Measurements from ENCODE around the gene MAD2L1.
"Not testable (repeated sequence)": the region's sequence is repeated elsewhere in the genome, so short reads cannot be mapped to it uniquely, and the experiment has no call there.

MAD2L1 gene

DNA sequence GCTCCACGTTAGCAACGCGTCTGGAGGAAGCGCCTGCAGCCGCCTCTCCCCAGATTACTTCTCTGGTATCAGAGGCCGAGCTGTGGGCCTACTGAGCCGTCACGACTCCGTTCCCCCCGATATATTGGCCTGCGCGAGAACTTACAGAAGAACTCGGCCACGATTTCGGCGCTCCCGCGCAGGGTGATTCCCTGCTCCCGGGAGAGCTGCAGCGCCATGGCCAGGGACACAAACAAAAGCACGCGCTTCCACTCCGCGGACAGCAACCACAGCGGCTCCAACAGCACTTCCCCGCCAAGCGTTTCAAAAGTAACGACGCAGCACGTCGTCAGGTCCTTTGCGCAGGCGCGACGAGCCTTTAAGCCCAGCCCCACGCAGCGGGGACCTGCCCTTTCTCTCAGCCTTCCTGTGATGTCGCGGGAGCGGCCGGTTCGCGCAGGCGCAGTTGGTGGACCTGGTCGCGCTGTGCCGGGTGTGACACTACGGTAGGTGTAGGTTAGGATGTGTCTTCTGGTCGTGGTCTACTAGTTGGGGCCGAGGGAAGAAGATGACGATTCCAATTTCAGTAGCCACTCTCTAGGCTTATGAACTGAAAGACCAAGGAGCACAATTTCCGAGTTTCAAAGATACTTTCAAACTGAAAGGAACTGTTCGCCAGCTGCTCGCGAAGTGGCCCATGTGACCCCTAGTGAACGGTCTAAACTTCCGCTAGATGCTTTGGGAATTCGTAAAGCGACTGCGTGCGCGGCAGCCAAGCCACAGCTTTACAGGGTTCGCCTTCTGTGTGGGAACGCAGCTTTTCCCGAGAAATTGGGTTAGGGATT is at the start of gene MAD2L1:
Gene MAD2L1 (minus strand): TSS at position 332 of the 824 bp plus-strand sequence. CDS start 114 bp downstream, at position 218.
- DNase-seq: peak; percentile 98

DNA sequence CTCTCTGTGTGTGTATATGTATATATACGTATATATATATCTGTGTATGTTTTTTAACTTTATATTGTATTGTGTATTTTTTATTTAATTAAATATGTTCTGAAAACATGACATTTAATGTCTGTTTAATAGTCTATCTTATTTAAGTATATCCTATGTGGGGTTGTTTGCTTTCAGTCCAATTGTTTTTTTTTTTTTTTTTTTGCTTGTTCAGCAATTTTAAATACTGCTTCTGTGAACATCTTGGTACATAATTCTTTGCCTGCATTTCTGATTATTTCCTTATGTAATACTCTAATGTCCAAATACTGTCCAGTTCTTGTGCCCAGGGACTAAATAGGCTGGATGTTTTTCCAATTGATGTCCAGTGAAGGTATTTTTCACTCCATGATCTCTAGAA is 45.1 kb upstream of the MAD2L1 start:
- DNase-seq: no peak

DNA sequence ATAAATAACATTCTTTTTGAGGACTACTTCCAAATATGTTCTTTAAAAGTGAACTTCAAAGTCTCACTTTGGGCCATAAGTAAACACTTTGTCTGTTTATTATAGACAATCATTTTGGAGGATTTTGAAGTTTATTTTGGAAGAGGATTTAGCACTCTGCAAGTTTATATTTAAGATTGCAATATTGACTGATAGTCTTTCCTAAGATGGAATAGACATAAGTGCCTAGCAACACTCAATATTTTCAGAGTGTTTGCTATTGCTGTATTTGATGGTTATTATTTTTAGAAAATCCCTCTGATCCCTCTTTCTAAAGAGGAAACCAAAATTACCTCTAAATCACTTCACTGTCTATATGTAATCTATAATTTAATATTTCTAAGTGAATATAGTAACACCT is 42.8 kb upstream of the MAD2L1 start:
- no peak for DNase-seq

DNA sequence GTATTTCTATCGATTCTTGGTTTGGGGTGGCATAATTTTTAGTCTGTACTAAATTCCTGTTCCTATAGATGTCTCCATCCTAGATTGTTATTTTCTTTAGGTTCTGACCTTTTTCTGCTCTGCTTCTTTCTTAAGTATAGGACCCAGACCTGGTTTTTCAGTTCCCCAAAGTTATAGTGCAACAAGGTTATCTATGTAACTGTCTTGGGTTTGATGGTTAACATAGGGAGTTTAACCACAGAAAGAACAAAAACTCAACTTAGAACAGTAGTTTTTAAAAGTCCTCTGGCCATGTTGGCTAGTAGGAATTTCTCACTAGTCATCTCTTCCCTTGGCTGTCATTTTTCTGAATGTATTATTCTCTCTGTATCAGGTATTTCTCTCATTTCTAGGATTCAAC is 38.8 kb upstream of the MAD2L1 start:
- DNase-seq: no peak

DNA sequence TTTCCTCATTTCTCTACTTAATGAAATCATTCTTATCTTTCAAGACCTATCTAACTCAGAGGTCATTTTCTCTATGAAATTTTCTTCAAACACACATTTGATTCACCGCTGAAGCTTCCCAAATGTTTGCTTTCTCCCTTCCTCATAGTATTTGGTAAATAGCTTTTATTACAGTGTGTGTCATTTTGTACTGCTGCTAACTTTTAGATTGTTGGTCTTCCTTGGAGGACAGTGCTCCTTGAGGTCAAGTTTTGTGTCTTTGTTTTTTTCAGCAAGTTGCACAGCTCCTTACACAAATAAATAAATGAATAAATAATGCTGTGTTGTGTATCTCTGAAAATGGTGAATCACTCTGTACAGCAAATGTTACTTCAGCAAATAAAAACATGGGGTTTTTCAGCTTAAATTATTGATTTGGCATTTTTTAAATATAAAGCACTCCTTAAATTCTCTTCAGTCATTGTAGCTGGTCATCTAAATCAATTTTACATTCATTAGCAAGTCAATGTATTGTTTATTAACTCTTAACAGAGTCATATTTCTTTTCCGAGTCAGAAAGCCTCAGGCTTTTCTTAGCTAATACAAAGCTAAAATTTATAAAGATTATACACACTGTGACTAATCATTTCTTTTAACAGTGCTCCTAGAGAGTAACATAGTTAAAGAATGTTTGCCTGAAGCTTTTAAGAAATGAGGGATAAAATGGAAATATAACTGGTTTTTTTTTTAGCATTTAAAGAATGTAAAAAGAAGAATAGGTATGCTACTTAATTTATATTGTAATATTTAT is 30.1 kb upstream of the MAD2L1 start:
- DNase-seq: no peak

DNA sequence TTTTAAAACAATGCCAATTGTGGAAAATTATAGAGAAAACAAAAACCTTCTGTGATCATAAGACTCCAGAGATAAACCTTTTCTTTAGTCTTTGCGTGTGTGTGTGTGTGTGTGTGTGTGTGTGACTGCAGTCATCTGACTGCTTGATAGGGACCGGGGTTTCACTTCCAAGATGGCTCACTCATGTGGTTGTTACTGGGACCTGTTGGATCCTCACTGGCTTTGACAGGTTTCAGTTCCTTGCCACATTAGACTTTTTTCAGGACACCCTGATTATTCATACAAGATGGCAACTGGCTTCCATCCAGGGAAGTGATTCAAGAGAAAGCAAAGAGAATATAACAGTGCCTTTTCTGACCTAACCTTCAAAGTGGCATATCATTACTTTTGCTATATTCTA is 21.9 kb upstream of the MAD2L1 start:
- DNase-seq: no peak

DNA sequence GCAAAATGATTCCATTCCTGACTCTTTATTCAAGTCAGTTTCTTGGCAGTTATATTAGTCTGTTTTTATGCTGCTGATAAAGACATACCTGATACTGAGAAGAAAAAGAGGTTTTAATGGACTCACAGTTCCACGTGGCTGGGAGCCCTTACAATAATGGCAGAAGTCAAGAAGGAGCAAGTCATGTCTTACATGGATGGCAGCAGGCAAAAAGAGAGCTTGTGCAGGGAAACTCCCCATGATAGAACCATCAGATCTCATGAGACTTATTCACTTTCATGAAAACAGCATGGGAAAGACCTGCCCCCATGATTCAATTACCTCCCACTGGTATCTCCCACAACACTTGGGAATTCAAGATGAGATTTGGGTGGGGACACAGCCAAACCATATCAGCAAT is 21.4 kb upstream of the MAD2L1 start:
- DNase-seq: not testable (repeated sequence)

DNA sequence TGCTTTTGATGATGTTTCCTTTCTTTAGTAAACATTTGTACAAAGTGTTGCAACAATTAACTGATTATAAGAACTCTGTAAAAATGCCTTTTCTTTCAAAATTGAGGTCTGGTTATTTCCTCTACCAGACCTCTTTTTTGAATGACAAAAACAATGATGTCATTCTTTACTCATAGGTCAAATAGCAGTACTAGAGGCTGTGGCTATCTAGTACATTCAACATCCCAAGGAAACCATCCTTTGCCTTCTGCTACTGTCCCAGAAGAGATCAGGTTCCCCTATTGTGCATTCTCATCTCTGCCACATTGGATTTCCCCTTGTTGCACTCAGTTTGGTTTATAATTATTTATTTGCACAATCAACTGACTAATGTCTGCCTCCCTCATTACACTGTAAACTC is 19.1 kb upstream of the MAD2L1 start:
- DNase-seq: no peak

DNA sequence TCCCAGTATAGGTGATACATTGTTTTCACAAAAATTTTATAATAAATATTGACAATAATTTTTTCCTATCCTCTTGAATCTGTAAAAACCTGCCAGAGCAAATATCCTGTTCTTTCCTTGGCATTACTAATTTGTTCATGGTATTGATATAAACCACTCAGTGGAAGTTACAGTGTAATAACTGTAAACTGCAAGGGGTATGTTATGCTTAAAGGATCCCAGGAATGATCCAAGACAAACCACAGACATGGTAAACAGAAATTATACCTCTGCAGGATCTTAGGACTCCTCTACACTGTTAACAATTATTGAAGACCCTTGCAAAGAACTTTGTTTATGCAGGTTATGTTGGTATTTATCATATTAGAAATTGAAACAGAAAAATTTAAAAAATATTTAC is 17.7 kb upstream of the MAD2L1 start:
- DNase-seq: no peak

DNA sequence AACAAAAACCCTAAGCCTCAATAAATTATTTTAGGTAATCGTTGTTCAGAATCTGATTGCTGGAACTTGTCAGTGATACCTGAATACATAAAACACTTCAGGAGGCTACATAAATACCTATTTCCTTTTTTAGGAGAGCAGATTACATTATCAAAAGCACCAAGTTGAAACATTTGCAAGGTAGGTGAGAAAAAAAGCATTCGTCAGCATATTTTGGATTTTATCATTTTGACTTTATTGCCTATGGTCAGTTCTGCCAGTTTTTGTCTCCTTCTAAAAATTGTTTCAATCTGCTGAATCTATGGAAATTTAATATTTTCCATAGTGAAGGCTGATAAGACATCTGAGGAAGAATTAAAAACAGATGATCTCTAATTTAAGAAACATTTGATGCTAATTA is 16.5 kb upstream of the MAD2L1 start:
- no peak for DNase-seq

DNA sequence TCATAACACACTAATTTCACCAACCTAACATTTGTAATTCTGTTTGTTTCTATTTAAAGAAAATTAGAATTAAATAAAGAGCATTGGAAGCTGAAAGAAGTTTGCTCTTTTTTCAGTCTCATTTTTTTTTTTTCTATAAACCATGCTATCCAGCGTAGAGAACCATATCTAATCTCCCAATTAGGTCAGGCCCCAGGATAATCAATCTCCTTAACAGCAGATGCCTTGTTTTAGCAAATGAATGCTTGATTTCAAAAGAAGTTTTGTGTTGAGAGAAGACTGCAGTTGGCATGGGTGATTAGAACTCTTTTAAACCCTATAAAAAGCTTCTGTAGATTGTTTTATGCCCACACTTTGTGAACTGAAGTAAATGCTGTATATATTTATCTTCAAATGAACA is 15.6 kb upstream of the MAD2L1 start:
- DNase-seq: no peak

DNA sequence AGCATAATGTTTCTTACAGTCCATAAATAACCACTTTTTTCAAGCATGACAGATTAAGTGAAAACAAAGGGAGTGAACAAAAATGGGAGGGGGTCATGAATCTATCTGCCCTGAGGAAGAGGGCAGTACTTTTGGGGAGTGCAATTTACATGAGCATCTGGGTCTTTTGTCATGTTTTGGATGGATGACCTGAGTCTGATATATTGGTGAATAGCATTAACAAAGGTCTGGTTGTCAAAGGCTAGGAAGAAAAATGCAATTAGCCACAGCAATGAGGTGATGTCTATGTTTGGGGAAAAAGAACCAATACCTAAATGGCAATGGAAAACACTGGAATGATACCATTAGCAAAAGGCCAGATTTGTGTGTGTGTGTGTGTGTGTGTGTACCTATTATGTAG is 15.1 kb upstream of the MAD2L1 start:
- no peak for DNase-seq

DNA sequence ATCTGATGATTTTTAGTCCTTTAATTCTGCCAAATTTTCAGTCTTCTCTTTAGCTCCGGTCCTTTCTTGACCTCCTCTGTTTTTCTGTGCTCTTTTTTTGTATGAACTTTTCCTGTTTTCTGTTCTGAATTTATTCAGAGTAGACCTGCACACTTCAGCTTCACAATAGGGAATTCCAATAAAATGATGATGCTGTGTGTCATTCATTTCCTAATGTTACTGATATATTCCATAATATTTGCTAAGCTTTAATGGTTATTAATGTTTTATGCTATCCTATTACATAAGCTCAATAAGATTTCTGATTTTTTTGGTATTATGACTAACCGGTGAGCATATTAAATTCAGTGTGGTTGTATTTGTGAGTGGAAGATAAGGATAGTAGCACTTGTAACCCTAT is 13.9 kb upstream of the MAD2L1 start:
- DNase-seq: no peak

DNA sequence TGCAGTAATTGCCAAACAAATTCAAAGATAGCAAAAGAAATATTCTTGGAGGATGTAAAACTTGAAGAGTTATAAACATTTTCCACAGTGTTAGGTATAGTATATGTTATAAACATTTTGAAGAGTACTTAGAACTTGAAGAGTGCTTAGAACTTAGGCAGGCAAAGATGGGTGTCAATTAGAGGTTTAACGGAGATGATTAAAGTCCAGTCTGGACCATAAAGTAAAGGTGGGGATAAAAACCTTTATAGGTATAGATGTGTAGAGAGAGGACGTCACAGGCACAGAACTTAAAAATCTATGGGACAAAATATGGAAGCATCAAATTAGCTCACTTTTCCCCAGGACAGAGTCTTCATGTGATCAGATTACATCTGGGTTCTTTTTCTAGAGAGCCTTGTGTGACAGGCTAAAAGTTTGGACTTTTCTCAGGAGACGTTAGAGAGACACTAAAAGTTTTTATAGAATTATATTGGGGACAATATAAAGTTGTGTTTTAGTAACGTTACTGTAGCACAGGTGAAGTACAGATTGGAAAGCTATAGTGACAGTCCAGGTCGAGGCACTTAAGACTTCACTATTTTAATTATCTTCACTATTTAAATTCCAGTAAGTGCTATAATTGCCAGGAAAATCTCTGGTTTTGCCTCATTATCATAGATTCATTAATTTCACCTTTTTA is 13.3 kb upstream of the MAD2L1 start:
- no peak for DNase-seq

DNA sequence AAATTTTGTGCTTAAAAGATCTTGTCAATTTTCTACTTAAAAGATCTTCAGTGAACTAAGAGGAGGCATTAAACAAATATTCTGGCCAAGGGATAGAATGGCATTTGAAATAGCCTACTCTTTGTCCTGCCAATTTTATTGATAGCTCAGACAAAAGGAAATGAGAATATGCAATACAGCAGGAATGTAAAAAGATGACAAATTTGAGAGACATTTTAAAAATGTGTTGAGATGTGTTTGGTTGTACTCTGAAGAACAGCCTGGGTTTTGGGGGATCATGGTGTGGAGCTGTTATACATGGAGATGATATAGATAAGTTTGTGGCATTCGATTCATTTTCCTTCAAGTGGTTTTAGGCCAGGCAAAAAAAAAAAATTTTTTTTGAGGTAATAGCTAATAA is 11.6 kb upstream of the MAD2L1 start:
- no peak for DNase-seq

DNA sequence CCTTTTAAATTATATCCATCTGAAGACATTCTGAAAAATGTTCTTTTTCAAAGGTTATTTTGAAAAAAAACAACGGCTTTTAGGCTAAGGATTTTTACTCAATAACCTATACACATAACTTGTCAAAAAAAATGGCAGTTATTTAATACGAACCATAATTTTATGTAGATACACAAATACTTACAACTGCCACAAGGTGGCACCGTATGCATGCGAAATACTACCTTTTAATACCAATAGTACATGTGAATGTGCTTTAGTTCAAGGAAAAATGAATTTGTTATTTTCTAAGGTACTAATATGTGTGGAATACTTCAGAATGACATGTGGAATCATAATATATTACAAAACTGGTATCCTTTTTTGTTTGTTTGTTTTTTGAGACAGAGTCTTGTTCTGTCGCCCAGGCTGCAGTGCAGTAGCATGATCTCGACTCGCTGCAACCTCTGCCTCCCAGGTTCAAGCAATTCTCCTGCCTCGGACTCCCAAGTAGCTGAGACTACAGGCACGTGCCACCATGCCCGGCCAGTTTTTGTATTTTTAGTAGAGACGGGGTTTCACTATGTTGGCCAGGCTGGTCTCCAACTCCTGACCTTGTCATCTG is 4.6 kb upstream of the MAD2L1 start:
- DNase-seq: peak; percentile 73

DNA sequence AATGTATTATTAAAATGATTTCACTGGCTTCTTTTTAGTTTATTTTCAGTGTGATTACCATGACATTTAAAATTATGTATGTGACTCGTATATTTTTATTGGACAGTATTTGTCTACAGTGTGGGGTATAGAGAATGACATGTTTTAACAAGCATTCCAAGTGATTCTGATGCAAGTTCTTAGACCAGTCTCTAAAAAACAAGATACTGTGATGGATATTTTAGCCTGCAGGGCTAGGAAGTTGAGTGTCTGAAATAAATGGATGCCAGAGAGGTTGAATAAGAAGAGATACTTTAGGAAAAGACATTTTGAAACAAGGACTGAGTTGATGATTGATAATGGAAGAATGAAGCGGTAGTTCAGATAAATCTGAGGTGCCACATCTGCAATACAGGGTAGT is 3.5 kb upstream of the MAD2L1 start:
- DNase-seq: no peak

DNA sequence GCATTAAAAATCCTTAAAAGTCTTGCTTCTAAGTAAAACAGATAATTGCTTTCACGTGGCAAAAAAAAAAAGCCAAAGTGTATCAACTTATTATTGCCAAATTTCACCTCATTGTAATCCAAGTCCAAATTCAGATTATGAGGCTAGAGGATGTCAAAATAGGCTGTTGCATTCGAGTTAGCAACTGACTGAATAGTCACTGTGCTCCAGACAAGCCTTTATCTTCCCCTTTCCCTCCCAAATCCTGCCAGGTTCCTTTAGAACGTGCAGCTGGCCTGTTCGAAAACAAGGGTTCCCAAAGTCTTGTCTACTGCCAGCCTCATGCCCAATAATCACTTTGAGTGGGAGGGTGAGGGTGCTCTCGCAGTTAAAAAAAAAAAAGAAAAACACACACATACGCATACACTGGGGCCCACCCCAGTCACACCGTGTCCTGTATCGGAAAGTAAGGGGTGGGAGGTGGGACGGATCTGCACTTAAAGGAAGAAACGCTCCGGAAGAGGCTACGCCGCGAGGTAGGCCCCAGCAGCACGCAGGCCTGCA is 603 bp downstream of the MAD2L1 start:
- DNase-seq: peak; percentile 50

DNA sequence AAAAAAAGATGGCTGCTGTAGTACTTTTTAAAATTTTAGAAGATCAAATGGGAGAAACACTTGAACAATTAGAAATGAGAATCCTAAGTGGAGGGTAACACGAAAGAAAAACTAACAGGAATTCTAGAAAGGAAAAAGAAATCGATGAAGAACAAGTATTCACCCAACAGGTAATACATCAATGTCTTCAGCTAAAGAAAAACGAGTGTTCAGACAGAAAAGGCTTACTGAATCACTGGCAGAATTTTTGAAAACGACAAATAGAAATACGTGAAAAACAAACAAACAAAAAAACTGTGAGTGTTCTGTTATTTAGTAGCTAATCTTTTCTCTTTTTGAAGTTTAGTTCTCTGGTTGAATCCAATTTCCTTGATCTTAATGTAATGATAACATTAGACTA is 1.8 kb downstream of the MAD2L1 start:
- DNase-seq: no peak

DNA sequence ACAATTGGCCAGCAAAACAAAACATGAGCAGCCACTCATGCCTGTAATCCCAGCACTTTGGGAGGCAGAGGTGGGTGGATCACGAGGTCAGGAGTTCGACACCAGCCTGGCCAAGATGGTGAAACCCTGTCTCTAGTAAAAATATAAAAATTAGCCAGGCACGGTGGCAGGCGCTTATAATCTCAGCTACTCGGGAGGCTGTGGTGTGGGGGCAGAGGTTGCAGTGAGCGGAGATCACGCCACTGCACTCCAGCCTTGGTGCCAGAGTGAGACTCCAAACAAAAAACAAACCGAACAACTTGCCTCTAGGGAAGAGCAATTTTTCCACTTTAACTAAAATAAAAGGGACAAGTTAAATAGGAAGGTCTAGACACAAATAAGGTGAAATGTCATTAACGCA is 2.9 kb downstream of the MAD2L1 start:
- not testable (repeated sequence) for DNase-seq

DNA sequence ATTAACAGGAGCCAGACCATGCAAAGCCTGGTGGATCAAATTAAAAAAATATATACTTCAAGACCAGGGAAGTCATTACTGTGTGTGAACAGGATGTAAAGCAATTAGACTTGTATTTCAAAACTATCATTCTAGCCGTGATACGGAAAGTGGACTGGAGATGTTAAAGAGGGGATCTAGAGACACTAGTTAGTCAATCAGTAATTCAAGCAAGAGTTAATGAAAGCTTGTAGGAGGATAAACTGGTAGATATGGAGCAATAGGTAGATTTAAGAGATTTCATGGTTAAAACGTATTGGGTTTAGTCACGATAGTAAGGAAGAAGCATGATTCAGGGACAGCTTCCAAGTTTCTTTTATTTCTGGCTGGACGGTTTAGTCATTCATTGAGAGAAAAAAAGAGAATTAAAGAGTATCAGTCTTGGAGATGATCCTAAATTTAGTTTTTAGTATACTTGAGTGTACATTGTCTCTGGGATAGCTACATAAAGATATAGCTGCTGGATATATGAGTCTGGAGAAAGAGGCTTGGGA is 3.9 kb downstream of the MAD2L1 start:
- DNase-seq: no peak

DNA sequence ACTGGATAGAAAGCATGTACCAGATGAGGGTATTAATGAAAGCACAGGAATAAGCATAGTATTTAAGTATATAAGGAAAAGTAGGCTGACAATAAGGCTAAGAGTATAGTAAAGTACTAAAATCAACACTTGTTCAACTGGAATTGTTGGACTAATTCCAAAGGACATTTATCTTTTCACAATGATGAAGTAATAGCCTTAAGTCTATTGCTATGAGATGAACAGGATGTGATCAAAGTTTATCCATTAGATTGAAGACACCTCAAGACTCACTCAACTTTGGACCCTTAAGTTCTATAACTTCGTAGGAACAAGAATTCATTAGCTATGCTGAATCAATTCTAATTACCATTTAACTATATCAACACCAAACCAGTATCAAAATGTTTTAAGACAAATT is 7.6 kb downstream of the MAD2L1 start:
- DNase-seq: no peak

DNA sequence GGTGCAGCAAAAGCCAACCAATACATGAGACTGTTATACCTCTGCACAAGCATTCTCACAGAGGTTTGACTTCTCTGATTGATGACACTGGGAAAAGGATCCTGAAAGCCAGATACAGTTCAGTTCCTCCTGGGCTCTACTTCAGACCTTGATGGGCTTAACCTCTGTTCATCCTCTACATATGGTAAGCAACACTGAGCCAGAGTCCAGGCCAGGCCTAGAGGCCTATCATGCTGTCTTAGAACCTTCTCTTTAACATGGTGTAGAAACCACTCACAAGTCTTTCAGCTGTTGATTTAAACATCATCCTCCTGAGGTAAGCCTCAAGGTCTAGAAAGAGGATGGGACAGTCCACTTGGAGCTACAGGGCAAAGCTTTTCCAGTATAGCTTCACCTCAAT is 9.2 kb downstream of the MAD2L1 start:
- no peak for DNase-seq
